Measurements from ENCODE around the gene PLA2G1B. TPM values are rescaled to one million over a fixed set of nuclear protein-coding genes. Genes with fewer than 3 reads are reported as not detected.

Gene PLA2G1B
- total and polyA plus RNA-seq, 9 of the 15 experiments (the other 6 are each of a cell fraction or from before 2014, with no cell fraction given), result 1.4 TPM; not detected in 8

DNA sequence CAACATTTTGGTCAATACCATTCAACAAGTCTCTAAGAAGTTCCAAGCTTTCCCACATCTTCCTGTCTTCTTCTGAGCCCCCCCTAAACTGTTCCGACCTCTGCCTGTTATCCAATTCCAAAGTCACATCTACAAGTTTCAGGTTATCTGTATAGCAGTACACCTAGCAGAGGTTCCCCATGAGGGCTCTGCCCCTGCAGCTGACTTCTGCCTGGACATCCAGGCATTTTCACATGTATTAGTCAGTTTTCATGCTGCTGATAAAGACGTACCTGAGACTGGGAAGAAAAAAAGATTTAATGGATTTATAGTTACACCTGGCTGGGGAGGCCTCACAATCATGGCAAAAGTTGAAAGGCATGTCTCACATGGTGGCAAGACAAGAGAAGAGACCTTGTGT is 10.2 kb upstream of the PLA2G1B start:
- Histone ChIP-seq H4K20me1 (replicated peaks; ENCODE audit: control insufficient read depth, insufficient read depth, low read length) (no peaks in the 10 kb centered on the region), H3K27ac (ENCODE audit: extremely low read depth, low read depth, low read length) (no peak overlapping the region), H3K4me3 (no peak overlapping the region), H3K9me1 (ENCODE audit: control insufficient read depth, insufficient read depth, low read length) (no peaks in the 10 kb centered on the region), H3K27me3 (ENCODE audit: control insufficient read depth in 2 of 2, insufficient read depth in 2 of 2, low read length in 2 of 2) (peaks cover 4 to 5% of the 10 kb centered on the region in 2 experiments; a peak in 2 of 5 replicates), H3K79me2 (ENCODE audit: control insufficient read depth, insufficient read depth, low read length) (no peaks in the 10 kb centered on the region), H2AFZ (ENCODE audit: low read depth, low read length) (no peak overlapping the region), H3K36me3 (ENCODE audit: control insufficient read depth, insufficient read depth, low read length) (no peaks in the 10 kb centered on the region), H3K9me3 (replicated peaks; ENCODE audit: control insufficient read depth, insufficient read depth, low read depth, low read length) (peaks cover 9% of the 10 kb centered on the region; the same call in 1 of the 2 replicates), H3K4me1 (replicated peaks in 1 of 2; ENCODE audit: control insufficient read depth in 2 of 2, insufficient read depth in 2 of 2, low read length in 2 of 2) (peaks cover 0 to 5% of the 10 kb centered on the region in 2 experiments; a peak in 1 of 5 replicates), H3K9ac (ENCODE audit: insufficient read depth in 1 of 2, low read depth in 2 of 2, low read length in 2 of 2) (no peak overlapping the region), H3K4me2 (ENCODE audit: insufficient read depth, low read length) (no peak overlapping the region)
- POLR2A ChIA-PET, result no interaction called here
- no peak for DNase-seq (ENCODE audit: extremely low read depth in 1 of 4, low spot score in 3 of 4)
- no TSS peak for BruUV-seq (replicated peaks)
- CTCF ChIA-PET (ENCODE audit: low intra/inter-chr PET ratio), result no interaction called here
- 0% methylated on average over 2 of the region's 2 CpGs for WGBS (ENCODE audit: insufficient coverage, low coverage, missing lambda C conversion rate)
- in situ Hi-C loops (cut with MboI), result loop anchor here (25.0 kb wide), 1 partner anchor 325 kb away; no protein-coding TSS in a partner anchor
- ATAC-seq, result no peak
- intact Hi-C loops (cut with micrococcal nuclease), result no loop called here
- FAIRE-seq, result no peak
- TF ChIP-seq IRF1 (CRISPR knock-in tag; IDR thresholded peaks at IDR 0.05; ENCODE audit: borderline replicate concordance) (no peak), TRIM28 (IDR thresholded peaks at IDR 0.05) (peak; percentile 88), ZNF57 (CRISPR knock-in tag; IDR thresholded peaks at IDR 0.05) (no peak), MAZ (CRISPR knock-in tag; conservative IDR thresholded peaks at IDR 0.05 in 1 of 2, IDR thresholded peaks at IDR 0.05 in 1 of 2) (no peak), ZNF124 (CRISPR knock-in tag; IDR thresholded peaks at IDR 0.05) (no peak), SP2 (IDR thresholded peaks at IDR 0.05; ENCODE audit: extremely low read depth, low read depth, low read length, poor library complexity, severe bottlenecking) (no peak), ZFPM2 (CRISPR knock-in tag; IDR thresholded peaks at IDR 0.05) (no peak), TRIM24 (IDR thresholded peaks at IDR 0.05) (peak in 1 of 2 experiments; percentile 55; a peak in 2 of 4 replicates), TBP (optimal IDR thresholded peaks at IDR 0.05; ENCODE audit: low read depth, low read length) (no peak), CBX5 (IDR thresholded peaks at IDR 0.05; ENCODE audit: borderline replicate concordance, low read depth) (peak; percentile 91), ZFP36 (IDR thresholded peaks at IDR 0.05; ENCODE audit: low read depth, low read length, partially characterized antibody) (peak; percentile 33), NKRF (IDR thresholded peaks at IDR 0.05; ENCODE audit: borderline replicate concordance) (no peak), CBX3 (IDR thresholded peaks at IDR 0.05; ENCODE audit: borderline replicate concordance in 1 of 2, low read length in 2 of 2) (peak in 1 of 2 experiments; percentile 94; a peak in 2 of 3 replicates)
- TF ChIP-seq, protein P1, sequence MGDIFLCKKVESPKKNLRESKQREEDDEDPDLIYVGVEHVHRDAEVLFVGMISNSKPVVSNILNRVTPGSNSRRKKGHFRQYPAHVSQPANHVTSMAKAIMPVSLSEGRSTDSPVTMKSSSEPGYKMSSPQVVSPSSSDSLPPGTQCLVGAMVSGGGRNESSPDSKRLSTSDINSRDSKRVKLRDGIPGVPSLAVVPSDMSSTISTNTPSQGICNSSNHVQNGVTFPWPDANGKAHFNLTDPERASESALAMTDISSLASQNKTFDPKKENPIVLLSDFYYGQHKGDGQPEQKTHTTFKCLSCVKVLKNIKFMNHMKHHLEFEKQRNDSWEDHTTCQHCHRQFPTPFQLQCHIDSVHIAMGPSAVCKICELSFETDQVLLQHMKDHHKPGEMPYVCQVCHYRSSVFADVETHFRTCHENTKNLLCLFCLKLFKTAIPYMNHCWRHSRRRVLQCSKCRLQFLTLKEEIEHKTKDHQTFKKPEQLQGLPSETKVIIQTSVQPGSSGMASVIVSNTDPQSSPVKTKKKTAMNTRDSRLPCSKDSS (IDR thresholded peaks at IDR 0.05; ENCODE audit: low read depth, partially characterized antibody), result peak; percentile 76

Measured in K562 (cell line).